ENCODE results near the gene KRT28.

KRT28 gene

GRCh38 chr17:40799859-40800258, at the start of gene KRT28:
TSS of gene KRT28 (minus strand) at chr17:40799959. CDS start at chr17:40799893, 66 bp downstream.
- Mint-ChIP-seq H3K4me3 (no peak within 1 kb of the TSS), H3K9me3 (no peaks in the 10 kb centered on the region), H3K27me3 (peaks cover 31% of the 10 kb centered on the region), H3K36me3 (ENCODE audit: low read depth) (no peaks in the 10 kb centered on the region), H3K27ac (no peak within 1 kb of the TSS), H3K4me1 (ENCODE audit: low read depth) (peaks cover 2% of the 10 kb centered on the region)
- no peak for DNase-seq

DNA sequence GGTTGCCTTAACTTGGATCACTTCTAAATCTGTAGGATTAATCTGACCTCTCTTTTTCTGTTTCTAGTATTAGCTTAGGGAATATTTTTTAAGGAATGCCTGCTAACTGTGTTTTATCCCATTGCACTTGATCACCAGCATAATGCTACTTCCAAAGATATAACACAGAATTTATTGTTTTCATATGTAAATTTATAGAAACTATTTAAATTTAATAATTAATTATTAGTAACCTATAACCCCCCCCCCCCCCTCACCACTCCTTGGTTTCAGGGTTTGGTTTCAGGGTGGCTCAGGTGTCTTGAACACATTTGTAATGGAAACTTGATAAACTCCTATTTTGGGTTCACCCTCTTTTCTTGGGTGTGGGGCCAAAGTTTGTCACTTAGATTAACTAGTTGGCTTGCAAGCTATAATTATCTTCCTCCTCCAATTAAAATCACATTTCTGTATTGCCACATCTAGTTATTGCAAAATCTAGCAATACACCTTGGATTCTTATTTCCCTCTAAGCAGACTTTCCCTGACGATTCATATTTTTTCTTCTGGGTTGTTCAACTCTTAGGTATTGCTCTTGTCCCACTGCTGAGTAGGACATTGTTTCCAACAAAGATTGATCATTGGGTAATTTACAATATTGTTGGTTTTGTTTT, 49.0 kb upstream of the KRT28 start:
- H3K36me3 Mint-ChIP-seq (ENCODE audit: low read depth): no peaks in the 10 kb centered on the region
- H3K27me3 Mint-ChIP-seq: peaks cover 43% of the 10 kb centered on the region
- H3K4me1 Mint-ChIP-seq (ENCODE audit: low read depth): no peaks in the 10 kb centered on the region
- DNase-seq: no peak
- no peaks in the 10 kb centered on the region for H3K9me3 Mint-ChIP-seq
- no peak overlapping the region for H3K4me3 Mint-ChIP-seq
- H3K27ac Mint-ChIP-seq: no peak overlapping the region

DNA sequence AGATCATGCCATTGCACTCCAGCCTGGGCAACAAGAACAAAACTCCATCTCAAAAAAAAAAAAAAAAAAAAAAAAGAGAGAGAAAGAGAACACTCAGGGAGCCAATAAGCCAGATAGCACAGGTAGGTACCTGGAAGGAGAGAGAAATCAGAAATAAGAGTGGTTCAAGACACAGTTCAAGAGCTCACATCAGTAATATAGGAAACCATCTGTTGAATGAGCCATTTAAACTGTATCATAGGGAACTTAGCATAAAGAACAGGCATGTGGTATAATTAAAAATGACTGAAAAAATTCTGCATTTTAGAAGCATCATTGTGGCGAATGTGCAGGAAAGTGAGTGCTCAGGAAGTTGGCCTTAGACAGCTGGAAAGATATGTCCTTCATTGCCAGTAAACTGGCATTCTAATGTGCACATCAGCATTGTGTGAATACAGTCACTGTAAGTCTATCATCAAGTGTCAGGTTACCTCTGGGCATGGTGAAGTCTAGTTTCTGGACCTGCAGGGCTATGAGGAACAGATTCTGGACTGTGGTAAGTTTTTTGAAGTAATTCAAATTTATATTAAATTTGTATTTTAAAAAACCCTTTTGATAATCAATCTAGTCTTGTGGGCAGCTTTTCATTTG, 46.9 kb upstream of the KRT28 start:
- H3K4me1 Mint-ChIP-seq (ENCODE audit: low read depth): no peaks in the 10 kb centered on the region
- no peaks in the 10 kb centered on the region for H3K36me3 Mint-ChIP-seq (ENCODE audit: low read depth)
- H3K4me3 Mint-ChIP-seq: no peak overlapping the region
- no peaks in the 10 kb centered on the region for H3K9me3 Mint-ChIP-seq
- peaks cover 46% of the 10 kb centered on the region for H3K27me3 Mint-ChIP-seq
- H3K27ac Mint-ChIP-seq: no peak overlapping the region
- no peak for DNase-seq

DNA sequence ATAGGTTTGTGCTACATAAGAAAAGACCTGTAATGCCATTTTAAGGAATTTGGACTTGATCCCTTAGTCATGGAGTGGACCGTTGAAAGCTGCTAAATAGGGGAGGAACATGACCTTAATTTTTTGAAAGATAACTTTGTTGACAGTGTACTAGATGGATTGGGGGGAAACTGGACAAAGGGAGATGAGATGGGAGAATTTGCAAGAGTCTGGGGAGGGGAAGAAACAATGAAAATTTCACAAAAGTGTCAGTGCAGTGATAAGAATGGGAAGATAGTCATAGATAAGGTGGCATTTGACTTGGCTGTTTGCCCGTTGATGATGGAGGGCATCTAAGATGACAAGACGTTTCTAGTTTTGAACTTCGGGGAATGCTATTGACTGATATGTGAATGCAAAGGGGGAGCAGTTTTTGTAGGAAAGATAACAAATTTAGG, 44.9 kb upstream of the KRT28 start:
- no peaks in the 10 kb centered on the region for H3K36me3 Mint-ChIP-seq (ENCODE audit: low read depth)
- peaks cover 47% of the 10 kb centered on the region for H3K27me3 Mint-ChIP-seq
- no peak for DNase-seq
- H3K4me1 Mint-ChIP-seq (ENCODE audit: low read depth): no peaks in the 10 kb centered on the region
- H3K4me3 Mint-ChIP-seq: no peak overlapping the region
- no peaks in the 10 kb centered on the region for H3K9me3 Mint-ChIP-seq
- no peak overlapping the region for H3K27ac Mint-ChIP-seq

DNA sequence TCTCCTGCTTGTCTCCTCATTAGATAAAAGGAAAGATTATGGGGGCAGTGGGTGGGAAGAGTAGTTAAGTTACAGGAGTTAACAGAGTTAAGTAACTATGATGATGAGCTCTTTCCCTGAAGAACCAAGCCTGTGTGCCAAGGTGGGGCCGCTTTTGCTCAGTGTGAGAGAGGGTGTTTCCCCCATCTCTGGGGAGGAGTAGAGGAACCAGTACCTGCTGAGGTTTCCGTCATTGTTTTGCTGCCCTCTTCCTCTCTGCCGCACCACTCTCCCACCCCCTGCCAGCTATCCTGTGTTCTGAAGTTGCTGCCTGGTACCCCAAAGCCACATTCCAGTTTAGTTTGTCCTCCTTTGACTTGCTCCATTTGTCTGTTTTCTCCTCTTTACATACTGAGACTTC, 43.5 kb upstream of the KRT28 start:
- no peak overlapping the region for H3K4me3 Mint-ChIP-seq
- peaks cover 38% of the 10 kb centered on the region for H3K27me3 Mint-ChIP-seq
- H3K4me1 Mint-ChIP-seq (ENCODE audit: low read depth): no peaks in the 10 kb centered on the region

GRCh38 chr17:40841246-40841645, 41.5 kb upstream of the KRT28 start:
- Mint-ChIP-seq H3K27me3 (peaks cover 28% of the 10 kb centered on the region), H3K9me3 (no peaks in the 10 kb centered on the region), H3K4me3 (no peak overlapping the region), H3K4me1 (ENCODE audit: low read depth) (no peaks in the 10 kb centered on the region), H3K36me3 (ENCODE audit: low read depth) (no peaks in the 10 kb centered on the region), H3K27ac (no peak overlapping the region)
- DNase-seq: no peak

More for the DNA sequence above, 43.5 kb upstream of the KRT28 start:
- no peak for DNase-seq
- Mint-ChIP-seq H3K9me3 (no peaks in the 10 kb centered on the region), H3K27ac (no peak overlapping the region), H3K36me3 (ENCODE audit: low read depth) (no peaks in the 10 kb centered on the region)

GRCh38 chr17:40839194-40839593, 39.4 kb upstream of the KRT28 start:
- no peaks in the 10 kb centered on the region for H3K9me3 Mint-ChIP-seq
- H3K27me3 Mint-ChIP-seq: peaks cover 12% of the 10 kb centered on the region
- no peak overlapping the region for H3K4me3 Mint-ChIP-seq
- DNase-seq: no peak
- H3K36me3 Mint-ChIP-seq (ENCODE audit: low read depth): peaks cover 8% of the 10 kb centered on the region
- H3K27ac Mint-ChIP-seq: no peak overlapping the region
- H3K4me1 Mint-ChIP-seq (ENCODE audit: low read depth): no peaks in the 10 kb centered on the region

DNA sequence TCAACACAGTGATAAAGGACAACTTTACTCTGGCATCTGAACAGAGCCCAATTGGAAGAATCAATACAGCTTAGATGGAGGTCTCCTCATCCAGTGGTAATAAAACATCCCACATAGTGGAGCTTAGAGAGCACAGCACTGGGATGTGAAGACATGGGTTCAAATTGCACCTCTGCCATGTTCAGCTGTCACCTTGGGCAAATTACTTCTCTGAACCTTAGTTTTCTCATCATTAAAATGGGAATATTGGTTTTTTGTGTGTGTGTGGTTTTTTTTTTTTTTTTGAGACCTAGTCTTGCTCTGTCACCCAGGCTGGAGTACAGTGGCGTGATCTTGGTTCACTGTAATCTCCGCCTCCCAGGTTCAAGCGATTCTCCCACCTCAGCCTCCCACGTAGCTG, 36.3 kb upstream of the KRT28 start:
- Mint-ChIP-seq H3K4me3 (no peak overlapping the region), H3K36me3 (ENCODE audit: low read depth) (peaks cover 9% of the 10 kb centered on the region), H3K9me3 (no peaks in the 10 kb centered on the region)

GRCh38 chr17:40833882-40834281, 34.1 kb upstream of the KRT28 start:
- no peak for DNase-seq
- Mint-ChIP-seq H3K9me3 (no peaks in the 10 kb centered on the region), H3K27me3 (no peaks in the 10 kb centered on the region)

More for the DNA sequence above, 36.3 kb upstream of the KRT28 start:
- Mint-ChIP-seq H3K27me3 (peaks cover 2% of the 10 kb centered on the region), H3K27ac (no peak overlapping the region), H3K4me1 (ENCODE audit: low read depth) (peaks cover 3% of the 10 kb centered on the region)
- no peak for DNase-seq

DNA sequence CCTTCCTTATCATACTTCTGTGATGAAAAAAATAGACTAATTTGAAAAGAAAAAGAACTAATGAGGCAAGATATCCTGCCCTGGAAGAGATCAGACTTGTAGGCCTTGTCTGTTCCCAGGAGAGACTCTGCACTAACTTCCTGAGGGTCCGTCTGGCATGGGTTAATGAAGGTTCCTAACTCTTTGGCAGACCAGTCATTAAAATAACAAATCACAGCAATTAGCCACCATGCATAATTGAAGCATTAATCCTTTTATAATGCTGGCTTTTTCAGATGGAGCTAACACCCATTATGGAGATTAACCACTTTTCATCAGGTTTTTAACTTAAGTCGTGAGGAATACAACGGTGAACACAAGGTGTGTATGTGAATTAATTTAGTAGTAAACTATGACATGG, 33.1 kb upstream of the KRT28 start:
- DNase-seq: no peak
- Mint-ChIP-seq H3K4me1 (ENCODE audit: low read depth) (peaks cover 6% of the 10 kb centered on the region), H3K36me3 (ENCODE audit: low read depth) (peaks cover 9% of the 10 kb centered on the region), H3K27ac (no peak overlapping the region), H3K27me3 (no peaks in the 10 kb centered on the region), H3K9me3 (no peaks in the 10 kb centered on the region), H3K4me3 (no peak overlapping the region)

More at GRCh38 chr17:40833882-40834281, 34.1 kb upstream of the KRT28 start:
- H3K4me3 Mint-ChIP-seq: no peak overlapping the region
- H3K4me1 Mint-ChIP-seq (ENCODE audit: low read depth): peaks cover 3% of the 10 kb centered on the region
- H3K27ac Mint-ChIP-seq: no peak overlapping the region
- H3K36me3 Mint-ChIP-seq (ENCODE audit: low read depth): peaks cover 9% of the 10 kb centered on the region

GRCh38 chr17:40830085-40830776, 30.5 kb upstream of the KRT28 start:
- Mint-ChIP-seq H3K9me3 (no peaks in the 10 kb centered on the region), H3K4me3 (no peak overlapping the region), H3K27ac (no peak overlapping the region), H3K4me1 (ENCODE audit: low read depth) (peaks cover 15% of the 10 kb centered on the region), H3K27me3 (peaks cover 7% of the 10 kb centered on the region), H3K36me3 (ENCODE audit: low read depth) (peaks cover 9% of the 10 kb centered on the region)
- DNase-seq: no peak

DNA sequence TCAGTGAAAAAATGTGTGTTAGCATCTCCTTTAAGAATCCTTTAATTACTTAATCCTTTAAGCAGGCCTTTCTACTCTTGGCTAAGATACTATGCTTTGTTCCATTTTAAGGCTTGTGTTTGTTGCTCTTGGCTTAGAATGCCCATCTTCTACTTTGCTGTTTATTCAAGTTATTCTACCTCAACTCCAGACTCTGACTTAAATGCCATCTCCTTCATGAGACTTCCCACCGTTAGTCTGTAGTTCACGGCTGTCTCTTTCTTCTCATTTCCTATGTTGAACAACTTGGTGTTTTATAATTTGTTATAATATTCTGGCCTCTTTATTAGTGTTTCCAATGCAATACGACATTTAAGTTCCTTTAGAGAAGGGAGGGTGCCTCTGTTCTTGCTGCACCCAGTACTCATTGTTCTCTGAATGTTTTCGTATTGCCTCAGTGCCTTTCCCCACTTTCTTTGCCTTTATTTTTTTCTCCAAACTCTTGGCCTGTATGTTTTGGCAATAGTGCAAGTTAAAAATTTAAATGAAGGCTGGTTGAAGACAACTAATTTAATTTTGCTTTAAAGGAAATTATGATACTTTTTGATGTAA, 28.8 kb upstream of the KRT28 start:
- peaks cover 14% of the 10 kb centered on the region for H3K4me1 Mint-ChIP-seq (ENCODE audit: low read depth)
- no peak for DNase-seq
- H3K4me3 Mint-ChIP-seq: no peak overlapping the region
- no peaks in the 10 kb centered on the region for H3K9me3 Mint-ChIP-seq
- peaks cover 7% of the 10 kb centered on the region for H3K27me3 Mint-ChIP-seq
- no peaks in the 10 kb centered on the region for H3K36me3 Mint-ChIP-seq (ENCODE audit: low read depth)
- no peak overlapping the region for H3K27ac Mint-ChIP-seq

DNA sequence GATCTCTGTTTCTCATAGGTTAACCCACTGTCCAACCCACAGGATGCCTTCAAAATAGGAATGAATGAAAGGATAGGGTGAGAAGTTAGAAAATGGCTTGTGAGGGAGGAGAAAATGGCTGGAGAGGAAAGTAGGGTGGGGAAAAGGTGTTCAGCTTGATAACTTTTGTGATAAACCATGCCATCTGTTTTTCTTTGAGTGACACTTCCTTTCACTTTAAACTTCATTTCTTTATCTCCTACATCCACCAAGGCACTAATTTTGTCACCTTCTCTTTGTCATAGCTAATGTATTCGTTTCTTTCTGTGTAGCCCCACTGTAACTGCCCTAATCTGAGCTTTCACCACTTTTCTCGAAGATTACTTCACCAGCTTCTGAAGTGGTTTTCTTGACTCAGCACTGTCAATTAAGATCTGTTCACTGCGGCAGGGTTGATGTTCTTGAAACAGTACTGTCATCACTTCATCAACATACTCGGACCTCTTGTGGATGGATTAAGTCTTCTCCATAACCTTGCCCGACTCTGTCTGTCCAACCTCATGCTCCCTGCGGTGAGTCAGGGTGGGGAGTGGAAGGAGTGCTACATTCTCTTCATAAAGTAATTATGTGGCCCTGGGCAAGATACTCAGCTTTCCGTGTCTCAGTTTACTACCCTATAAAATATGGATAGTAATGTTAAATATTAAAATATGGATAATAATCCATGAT, 28.1 kb upstream of the KRT28 start:
- peaks cover 12% of the 10 kb centered on the region for H3K4me1 Mint-ChIP-seq (ENCODE audit: low read depth)
- peak overlapping the region; percentile 0 for H3K4me3 Mint-ChIP-seq
- DNase-seq: no peak
- peaks cover 7% of the 10 kb centered on the region for H3K27me3 Mint-ChIP-seq
- peak overlapping the region; percentile 81 for H3K27ac Mint-ChIP-seq
- no peaks in the 10 kb centered on the region for H3K36me3 Mint-ChIP-seq (ENCODE audit: low read depth)
- H3K9me3 Mint-ChIP-seq: no peaks in the 10 kb centered on the region

- DNase-seq: no peak
- H3K36me3 Mint-ChIP-seq (ENCODE audit: low read depth): peaks cover 7% of the 10 kb centered on the region
- peaks cover 15% of the 10 kb centered on the region for H3K4me1 Mint-ChIP-seq (ENCODE audit: low read depth)
- no peaks in the 10 kb centered on the region for H3K9me3 Mint-ChIP-seq
- H3K27me3 Mint-ChIP-seq: peaks cover 7% of the 10 kb centered on the region
- no peak overlapping the region for H3K27ac Mint-ChIP-seq
- no peak overlapping the region for H3K4me3 Mint-ChIP-seq
These were observed 25.8 kb upstream of the KRT28 start for GRCh38 chr17:40825599-40825998.

All from activated T-cell treated with anti-CD3 and anti-CD28 coated beads, Interleukin-2, amount 50 U/mL, for 24 hours (primary cell).